OCI-LY1 (cell line): ENCODE results near the gene NIBAN1.

ENCODE experiments used
- H2AFZ ChIP-seq: fragments of 200-600 bp; sonication (generic), shearing (Covaris generic); 2 replicates; pipeline ENCODE4 v1.6.0; 2014; ENCODE audit warnings: antibody characterized with exemption, mild to moderate bottlenecking, low read length
- H3F3A ChIP-seq: fragments of 200-600 bp; sonication (generic), shearing (Covaris generic); 2 replicates; pipeline ENCODE4 v1.6.0; 2014; ENCODE audit warnings: mild to moderate bottlenecking, antibody characterized with exemption, low read length, moderate library complexity; ENCODE audit not compliant: insufficient read depth
- H3K27ac ChIP-seq: fragments of 200-600 bp; sonication (generic); 2 replicates; pipeline ENCODE4 v1.5.1; 2014; ENCODE audit warnings: low read length, mixed run types, mild to moderate bottlenecking, low read depth; ENCODE audit not compliant: poor library complexity, severe bottlenecking
- H3K27me3 ChIP-seq: fragments of 200-600 bp; sonication (generic); 2 replicates; pipeline ENCODE4 v1.6.0; 2014; ENCODE audit warnings: antibody characterized with exemption, mild to moderate bottlenecking, low read length, moderate library complexity; ENCODE audit not compliant: insufficient read depth
- H3K36me3 ChIP-seq: fragments of 200-600 bp; sonication (generic); 2 replicates; pipeline ENCODE4 v1.6.1; 2014; ENCODE audit warnings: mild to moderate bottlenecking, antibody characterized with exemption, low read length, moderate library complexity, mixed read lengths; ENCODE audit not compliant: insufficient read depth
- H3K4me1 ChIP-seq: fragments of 200-600 bp; sonication (generic); 2 replicates; pipeline ENCODE4 v1.5.1; 2014; ENCODE audit warnings: mild to moderate bottlenecking, low read length, moderate library complexity; ENCODE audit not compliant: insufficient read depth, severe bottlenecking
- H3K4me2 ChIP-seq: fragments of 200-600 bp; sonication (generic), shearing (Covaris generic); 2 replicates; pipeline ENCODE4 v1.6.1; 2014; ENCODE audit warnings: low read length
- H3K4me3 ChIP-seq: fragments of 200-600 bp; sonication (generic); 2 replicates; pipeline ENCODE4 v1.5.1; 2014; ENCODE audit warnings: low read length, low read depth, mild to moderate bottlenecking, mixed read lengths; ENCODE audit not compliant: poor library complexity, severe bottlenecking
- H3K79me2 ChIP-seq: fragments of 200-600 bp; shearing (Covaris generic); 2 replicates; pipeline ENCODE4 v1.6.1; 2016; ENCODE audit warnings: mixed run types, low read length, mixed read lengths; ENCODE audit not compliant: insufficient read depth
- H3K9ac ChIP-seq: fragments of 200-600 bp; sonication (generic), shearing (Covaris generic); 2 replicates; pipeline ENCODE4 v1.6.1; 2014; ENCODE audit warnings: mild to moderate bottlenecking, low read length, mixed read lengths
- H3K9me2 ChIP-seq: fragments of 200-600 bp; sonication (generic), shearing (Covaris generic); 2 replicates; pipeline ENCODE4 v1.6.1; 2014; ENCODE audit warnings: low read depth, mild to moderate bottlenecking, low read length, mixed read lengths
- H3K9me3 ChIP-seq: fragments of 200-600 bp; shearing (Covaris generic); 2 replicates; pipeline ENCODE4 v1.6.1; 2014; ENCODE audit warnings: low read length, mixed read lengths
- H4K20me1 ChIP-seq: fragments of 200-600 bp; sonication (generic), shearing (Covaris generic); 2 replicates; pipeline ENCODE4 v1.6.0; 2016; ENCODE audit warnings: mild to moderate bottlenecking, low read length; ENCODE audit not compliant: insufficient read depth
- EZH2 ChIP-seq: fragments of 200-600 bp; sonication (generic), shearing (Covaris generic); IDR thresholded peaks from 2 replicates; pipeline ENCODE4 v1.8.0; 2017; ENCODE audit warnings: borderline replicate concordance, mixed run types, mild to moderate bottlenecking, antibody characterized with exemption, low read length, moderate library complexity, mixed read lengths
- TF ChIP-seq, protein P1 (sequence below): fragments of 200-600 bp; sonication (generic), shearing (Covaris generic); IDR thresholded peaks from 2 replicates; pipeline ENCODE4 v1.5.1; 2017; ENCODE audit warnings: mild to moderate bottlenecking, antibody characterized with exemption, low read length, moderate library complexity, mixed read lengths

The NIBAN1 gene

DNA sequence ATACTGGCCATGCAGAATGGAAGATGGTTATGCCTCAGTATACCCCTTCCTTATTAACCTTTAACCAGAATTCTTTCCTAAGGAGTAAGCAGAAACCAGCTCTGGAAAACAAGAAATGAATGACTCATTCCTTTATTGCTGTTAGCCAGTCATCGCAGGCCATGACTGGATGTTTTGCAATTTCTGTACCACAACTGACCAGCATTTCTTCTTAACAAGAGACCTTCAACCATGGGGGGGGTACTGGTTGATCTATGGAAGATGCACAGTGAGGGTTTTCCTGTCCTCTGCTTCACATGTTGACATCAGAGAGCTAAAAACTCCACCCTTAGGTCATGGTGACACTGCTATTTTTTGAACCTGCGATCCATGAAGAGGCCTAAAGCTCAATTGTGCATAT is 43.0 kb upstream of the NIBAN1 start:
- Histone ChIP-seq H3K9ac (no peak overlapping the region), H3K4me1 (no peaks in the 10 kb centered on the region), H3K4me3 (no peak overlapping the region), H3K79me2 (no peaks in the 10 kb centered on the region), H2AFZ (no peak overlapping the region), H3K27me3 (no peaks in the 10 kb centered on the region), H3K4me2 (no peak overlapping the region), H3F3A (no peaks in the 10 kb centered on the region), H3K27ac (no peak overlapping the region), H3K9me2 (no peaks in the 10 kb centered on the region), H4K20me1 (no peaks in the 10 kb centered on the region), H3K9me3 (no peaks in the 10 kb centered on the region), H3K36me3 (no peaks in the 10 kb centered on the region)
- no peak for TF ChIP-seq EZH2
- TF ChIP-seq, protein P1, sequence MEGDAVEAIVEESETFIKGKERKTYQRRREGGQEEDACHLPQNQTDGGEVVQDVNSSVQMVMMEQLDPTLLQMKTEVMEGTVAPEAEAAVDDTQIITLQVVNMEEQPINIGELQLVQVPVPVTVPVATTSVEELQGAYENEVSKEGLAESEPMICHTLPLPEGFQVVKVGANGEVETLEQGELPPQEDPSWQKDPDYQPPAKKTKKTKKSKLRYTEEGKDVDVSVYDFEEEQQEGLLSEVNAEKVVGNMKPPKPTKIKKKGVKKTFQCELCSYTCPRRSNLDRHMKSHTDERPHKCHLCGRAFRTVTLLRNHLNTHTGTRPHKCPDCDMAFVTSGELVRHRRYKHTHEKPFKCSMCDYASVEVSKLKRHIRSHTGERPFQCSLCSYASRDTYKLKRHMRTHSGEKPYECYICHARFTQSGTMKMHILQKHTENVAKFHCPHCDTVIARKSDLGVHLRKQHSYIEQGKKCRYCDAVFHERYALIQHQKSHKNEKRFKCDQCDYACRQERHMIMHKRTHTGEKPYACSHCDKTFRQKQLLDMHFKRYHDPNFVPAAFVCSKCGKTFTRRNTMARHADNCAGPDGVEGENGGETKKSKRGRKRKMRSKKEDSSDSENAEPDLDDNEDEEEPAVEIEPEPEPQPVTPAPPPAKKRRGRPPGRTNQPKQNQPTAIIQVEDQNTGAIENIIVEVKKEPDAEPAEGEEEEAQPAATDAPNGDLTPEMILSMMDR = no peak

DNA sequence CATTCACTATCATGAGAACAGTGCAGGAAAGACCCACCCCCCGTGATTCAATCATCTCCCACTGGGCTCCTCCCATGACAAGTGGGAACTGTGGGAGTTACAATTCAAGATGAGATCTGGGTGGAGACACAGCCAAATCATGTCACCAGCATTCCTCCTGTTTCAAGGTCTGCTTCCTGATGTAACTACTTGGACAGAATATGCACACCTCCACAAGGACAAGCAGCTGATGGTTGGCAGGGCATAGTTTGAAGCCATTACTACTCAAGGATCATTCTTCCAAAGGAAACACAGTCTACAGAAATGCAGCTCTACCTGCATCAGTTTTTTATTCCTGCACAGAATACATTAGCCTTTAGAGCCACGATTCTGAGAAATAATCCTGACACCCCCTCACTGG is 42.6 kb upstream of the NIBAN1 start:
- H3F3A ChIP-seq = no peaks in the 10 kb centered on the region
- no peak overlapping the region for H3K4me2 ChIP-seq
- no peaks in the 10 kb centered on the region for H3K36me3 ChIP-seq
- H3K4me1 ChIP-seq = no peaks in the 10 kb centered on the region
- no peaks in the 10 kb centered on the region for H3K9me3 ChIP-seq
- no peak overlapping the region for H2AFZ ChIP-seq
- no peak overlapping the region for H3K9ac ChIP-seq
- H3K4me3 ChIP-seq = no peak overlapping the region
- H3K79me2 ChIP-seq = no peaks in the 10 kb centered on the region
- no peaks in the 10 kb centered on the region for H3K27me3 ChIP-seq
- no peaks in the 10 kb centered on the region for H3K9me2 ChIP-seq
- H4K20me1 ChIP-seq = no peaks in the 10 kb centered on the region
- TF ChIP-seq, protein P1 = no peak
- no peak for TF ChIP-seq EZH2
- no peak overlapping the region for H3K27ac ChIP-seq

DNA sequence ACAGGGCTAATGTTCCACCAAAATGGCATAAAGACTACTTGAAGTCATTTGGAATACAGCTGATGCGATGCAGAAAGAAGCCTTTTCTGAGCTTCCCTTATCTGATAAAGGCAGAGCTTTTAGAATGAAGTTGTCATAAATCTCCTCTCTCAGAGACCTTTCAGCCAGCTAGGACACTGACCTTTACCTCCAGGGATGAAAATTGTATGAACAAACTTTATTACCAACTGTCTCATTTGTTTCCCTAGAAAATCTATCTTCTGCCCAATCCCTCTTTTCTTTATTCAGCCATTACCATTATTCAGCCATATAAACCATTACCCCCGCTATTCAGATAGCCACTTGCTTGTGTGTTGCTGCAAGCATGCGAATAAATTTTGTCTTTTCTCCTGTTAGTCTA is 41.3 kb upstream of the NIBAN1 start:
- TF ChIP-seq, protein P1 = no peak
- no peak for TF ChIP-seq EZH2
- H3K36me3 ChIP-seq = no peaks in the 10 kb centered on the region
- no peaks in the 10 kb centered on the region for H3K4me1 ChIP-seq
- no peak overlapping the region for H3K4me3 ChIP-seq
- H3K27ac ChIP-seq = no peak overlapping the region
- no peaks in the 10 kb centered on the region for H3K9me2 ChIP-seq
- H4K20me1 ChIP-seq = no peaks in the 10 kb centered on the region
- H3K27me3 ChIP-seq = no peaks in the 10 kb centered on the region
- no peak overlapping the region for H2AFZ ChIP-seq
- H3K9ac ChIP-seq = no peak overlapping the region
- H3K79me2 ChIP-seq = no peaks in the 10 kb centered on the region
- no peak overlapping the region for H3K4me2 ChIP-seq
- H3F3A ChIP-seq = no peaks in the 10 kb centered on the region
- no peaks in the 10 kb centered on the region for H3K9me3 ChIP-seq
